ENCODE results near the gene JAML. TPM values are rescaled to one million over a fixed set of nuclear protein-coding genes. Genes with fewer than 3 reads are reported as not detected.
A peak's percentile ranks its signal among the peaks of the same experiment; 100 is the strongest.

JAML gene
- polyA plus RNA-seq, 12 donors = 1.7 to 15.5 (median 3.0) TPM; not detected in 1

DNA sequence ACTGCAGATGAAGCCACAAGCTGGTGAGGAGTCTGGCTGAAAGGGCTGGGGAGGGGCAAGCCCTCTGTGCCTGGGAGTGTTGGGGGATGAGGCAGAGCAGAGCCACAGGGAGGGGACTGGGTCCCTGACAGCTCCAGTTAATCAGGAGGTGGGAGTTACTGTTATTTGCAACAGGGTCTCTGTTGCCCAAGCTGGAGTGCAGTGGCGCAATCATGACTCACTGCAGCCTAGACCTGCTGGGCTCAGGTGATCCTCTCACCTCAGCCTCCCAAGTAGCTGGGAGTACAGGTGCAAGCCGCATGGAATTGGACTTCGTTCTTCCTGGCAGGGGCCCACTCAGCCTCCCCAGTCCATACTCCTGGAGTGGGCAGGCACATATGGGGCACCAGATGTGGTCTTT, 56.1 kb downstream of the JAML start:
- no peak for DNase-seq

DNA sequence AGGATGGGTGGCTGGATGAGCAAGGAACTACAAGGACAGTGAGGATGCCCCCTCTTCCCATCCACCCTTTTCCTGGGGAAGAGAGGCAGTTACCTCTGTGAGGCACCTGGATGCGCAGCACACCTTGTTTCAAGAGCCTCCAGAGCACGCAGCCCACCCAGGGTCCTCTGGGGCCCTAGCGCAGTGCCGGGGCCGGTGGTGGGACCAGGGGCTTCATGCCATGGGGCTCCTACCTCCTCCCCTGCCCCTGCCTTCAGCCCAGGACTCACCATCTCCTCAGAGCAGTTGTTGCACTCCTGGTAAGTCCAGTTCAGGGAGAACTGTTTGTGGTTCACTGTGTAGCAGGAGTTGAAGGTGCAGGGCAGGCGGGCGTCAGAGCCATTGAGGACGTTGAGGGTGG, 56.5 kb downstream of the JAML start:
- no peak for DNase-seq

DNA sequence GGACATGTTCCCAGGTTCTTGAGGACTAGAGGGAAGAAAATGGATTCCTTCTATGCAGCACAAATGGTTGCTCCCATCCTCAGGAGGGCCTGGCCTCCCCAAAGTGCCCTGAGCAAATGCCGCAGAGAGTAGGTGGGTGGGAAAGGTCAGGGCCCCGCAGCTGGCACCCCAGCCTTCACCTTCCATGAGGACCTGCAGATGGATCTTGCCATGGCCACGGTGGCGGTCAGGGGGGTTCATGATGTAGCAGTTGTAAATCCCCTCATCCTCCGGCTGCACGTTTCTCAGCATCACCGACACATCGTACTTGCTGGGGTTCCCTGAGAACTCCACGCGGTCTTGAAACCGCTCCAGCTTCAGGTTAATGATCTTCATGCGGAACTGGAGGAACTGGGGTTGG, 56.9 kb downstream of the JAML start:
- DNase-seq = no peak

DNA sequence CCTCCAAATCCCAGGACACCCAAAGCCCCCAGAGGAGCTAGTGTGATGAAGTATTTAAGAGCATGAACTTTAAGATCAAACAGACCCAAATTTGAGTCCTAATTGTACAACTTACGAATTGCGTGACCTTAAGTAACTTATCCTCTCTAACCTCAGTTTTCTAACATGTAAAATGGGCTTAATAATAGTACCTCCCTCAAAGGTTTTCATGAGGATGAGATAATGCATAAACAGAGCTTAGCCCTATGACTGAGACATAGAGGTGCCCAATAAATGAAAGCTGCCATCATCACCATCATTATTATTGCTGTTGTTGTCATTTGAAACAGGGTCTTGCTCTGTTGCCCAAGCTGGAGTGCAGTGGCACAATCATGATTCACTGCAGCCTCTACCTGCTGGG, 57.6 kb downstream of the JAML start:
- DNase-seq = no peak

DNA sequence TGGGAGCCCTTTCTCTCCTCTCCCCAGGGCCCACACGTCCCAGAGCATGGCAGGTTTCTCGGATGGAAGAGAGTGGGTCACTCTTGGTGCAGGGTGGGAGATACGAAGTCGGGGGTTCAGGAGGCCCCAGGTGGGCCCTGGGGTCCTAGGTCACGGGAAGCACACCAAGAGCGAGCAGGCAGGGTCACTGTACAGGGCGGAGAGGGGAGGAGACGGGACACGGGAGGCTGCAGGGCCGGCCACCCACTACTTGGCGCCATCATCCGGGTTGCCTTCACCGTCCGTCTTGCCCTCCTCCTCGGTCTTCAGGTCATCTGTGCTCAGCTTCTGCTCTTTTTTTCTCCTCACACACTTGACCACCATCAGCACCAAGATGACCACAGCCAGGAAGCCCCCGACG, 58.2 kb downstream of the JAML start:
- no peak for DNase-seq

DNA sequence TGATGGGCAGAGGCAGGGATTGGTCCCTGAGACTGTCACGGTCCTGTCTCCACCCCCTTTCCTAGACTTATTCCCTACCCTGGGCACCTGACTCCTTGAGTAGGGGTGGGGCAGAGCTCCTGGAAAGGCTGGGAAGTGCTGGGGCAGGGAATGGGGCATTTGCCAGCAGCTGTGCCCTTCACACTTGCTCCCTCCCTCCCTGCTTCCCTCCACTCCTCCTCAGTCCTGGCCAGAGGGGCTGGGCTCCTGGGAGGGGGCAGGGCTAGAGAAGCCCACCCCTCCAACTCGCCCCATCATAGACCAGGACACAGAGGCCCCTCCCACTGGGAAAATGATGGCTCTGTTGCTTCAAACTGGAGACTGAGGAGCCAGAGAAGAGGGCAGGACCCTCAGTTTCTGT, 59.9 kb downstream of the JAML start:
- no peak for DNase-seq

DNA sequence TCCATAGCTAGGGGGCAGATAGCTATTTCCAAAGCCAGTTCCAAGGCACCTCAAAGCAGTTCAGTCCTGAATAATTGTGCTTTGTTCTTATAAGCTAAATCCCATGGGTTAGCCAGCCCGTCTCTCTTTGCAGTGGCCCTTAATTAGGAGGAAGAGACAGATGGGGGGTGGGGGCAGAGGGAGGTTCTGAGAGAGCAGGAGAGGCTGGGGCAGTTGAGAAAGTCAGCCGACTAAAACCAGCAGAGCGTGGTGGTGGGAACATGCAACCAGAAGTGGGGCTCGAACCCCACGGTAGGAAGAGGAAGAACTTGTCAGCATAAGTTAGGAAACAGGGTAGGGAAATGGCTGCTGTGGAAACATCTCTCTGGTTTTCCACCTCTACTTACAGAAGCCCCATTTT, 61.3 kb downstream of the JAML start:
- no peak for DNase-seq

DNA sequence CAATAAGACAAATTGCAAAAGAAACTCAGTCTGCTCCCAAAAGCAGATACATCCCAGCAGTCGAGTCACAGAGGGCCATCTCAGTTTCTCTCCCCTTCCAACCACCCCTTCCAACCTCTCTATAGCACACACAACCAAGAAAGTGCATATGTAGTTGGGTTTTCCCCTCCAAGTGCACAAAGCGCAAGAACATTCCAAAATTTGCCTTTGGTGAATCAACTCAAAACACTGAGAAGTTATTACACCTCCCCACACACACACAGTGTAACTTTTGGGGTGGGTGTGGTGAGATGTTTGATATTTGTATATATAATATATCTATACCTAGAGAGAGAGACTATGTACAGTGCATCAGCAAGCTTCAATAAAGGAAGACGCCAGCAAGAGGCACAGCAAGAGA, 62.0 kb downstream of the JAML start:
- no peak for DNase-seq

DNA sequence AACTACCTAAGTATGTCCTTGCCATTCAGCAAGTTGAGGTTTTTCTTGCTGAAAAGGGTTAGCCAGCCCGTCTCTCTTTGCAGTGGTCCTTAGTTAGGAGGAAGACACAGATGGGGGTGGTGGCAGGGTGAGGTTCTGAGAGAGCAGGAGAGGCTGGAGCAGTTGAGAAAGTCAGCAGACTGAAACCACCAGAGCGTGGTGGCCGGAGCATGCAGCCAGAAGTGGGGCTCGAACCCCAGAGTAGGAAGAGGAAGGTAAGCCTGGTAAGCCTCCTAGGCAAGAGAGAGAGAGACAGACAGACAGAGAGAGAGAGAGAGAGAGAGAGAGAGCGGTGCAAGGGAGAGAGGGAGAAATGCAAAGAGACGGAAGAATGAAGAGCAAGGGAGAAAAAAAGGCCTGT, 63.0 kb downstream of the JAML start:
- DNase-seq = no peak

DNA sequence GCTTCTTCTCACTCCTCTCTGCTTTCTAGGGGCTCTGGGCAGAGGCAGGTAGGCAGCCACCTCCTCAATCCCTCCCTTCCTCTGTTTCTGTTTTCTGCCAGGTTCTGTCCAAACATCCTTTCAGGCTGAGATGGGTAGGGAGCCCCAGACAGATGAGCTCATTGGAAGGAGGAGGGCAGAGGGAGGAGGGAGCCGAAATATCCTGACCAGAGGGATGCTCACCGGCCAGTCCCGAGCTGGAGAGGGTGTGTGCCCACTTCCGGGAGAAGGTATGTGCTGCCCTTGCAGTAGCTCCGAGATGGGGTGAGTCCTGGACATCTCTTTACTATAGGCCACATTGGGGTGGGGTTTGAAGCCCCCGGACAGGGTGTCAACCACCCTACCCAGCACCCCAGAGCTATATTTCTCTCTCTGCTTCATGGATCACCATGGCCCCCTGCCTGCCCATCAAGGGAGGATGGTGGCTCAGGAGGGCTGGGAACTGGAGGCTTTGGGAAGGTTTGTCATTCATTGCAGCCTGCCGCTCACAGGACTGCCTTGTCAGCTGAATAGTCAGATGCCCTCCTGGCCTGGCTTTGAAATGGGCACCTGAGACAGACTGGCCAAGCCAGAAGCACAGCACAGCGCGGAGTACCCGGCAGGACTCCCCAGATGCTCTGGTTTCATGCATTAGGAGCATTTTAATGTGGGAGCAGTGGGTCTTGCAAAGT, 67.5 kb downstream of the JAML start:
- no peak for DNase-seq

DNA sequence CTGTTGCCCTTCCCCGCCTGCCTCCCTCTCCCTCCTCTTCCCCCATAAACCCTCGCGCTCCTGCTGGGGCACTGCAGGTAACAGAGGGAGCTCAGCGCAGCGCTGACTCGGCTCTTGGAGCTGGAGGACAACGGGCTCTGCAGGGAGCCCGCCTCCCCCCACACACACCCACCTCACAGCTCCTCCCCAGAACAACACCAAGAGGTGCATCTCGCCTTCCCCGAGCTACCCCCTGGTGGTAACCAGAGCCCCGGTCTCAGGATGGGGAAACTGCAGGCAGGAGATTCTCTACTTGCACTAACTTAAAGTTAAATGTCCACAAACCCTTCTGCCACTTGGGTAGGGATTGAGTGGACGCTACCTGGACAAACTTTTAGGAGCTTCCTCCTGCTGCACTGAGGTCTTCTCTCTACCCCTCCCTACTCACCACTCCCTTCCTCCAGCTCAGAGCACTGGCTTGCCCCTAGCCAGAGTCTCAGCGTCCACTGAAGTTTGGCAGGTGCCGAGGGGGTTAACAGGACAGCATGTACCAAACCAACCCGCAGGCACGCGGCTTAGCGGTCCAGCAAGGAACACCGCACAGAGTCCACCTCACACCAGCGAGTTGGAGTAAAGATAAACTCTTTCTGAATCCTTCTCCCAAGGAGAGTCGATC, 68.2 kb downstream of the JAML start:
- no peak for DNase-seq

DNA sequence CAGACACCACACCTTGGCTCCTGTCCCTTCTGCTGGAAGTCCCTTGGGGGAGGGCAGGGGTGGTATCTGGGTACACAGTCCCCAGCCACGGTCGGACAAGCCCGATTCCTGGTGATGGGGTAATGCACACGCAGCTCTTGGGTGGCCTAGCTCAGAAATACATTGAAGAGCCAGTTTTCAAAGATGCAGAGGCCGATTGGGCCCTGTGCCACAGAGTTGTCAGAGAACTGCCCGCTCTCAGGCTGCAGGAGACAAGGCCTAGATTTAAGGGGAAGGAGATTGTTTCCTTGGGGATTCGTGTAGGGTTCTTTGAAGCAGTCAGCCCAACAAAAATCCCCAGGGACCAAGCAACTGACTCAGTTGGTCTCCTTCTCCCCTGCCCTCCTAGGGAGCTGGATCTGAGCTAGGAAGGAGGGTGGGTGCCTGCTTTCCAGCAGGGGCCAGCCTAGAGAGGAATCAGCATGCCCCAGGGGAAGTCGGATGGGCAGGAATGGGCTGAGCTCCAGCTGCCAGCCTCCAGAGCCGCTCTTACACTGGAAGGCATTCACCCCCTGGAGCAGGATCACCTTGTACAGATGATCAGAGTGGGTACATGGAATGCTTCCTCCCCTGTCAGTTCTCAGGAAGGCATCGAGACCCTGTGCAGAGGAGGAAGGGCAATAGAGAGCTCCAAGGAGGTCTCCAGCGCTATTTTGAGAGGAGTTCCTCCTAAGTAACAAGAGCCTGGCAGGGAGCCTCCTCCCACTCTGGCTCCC, 68.9 kb downstream of the JAML start:
- no peak for DNase-seq

DNA sequence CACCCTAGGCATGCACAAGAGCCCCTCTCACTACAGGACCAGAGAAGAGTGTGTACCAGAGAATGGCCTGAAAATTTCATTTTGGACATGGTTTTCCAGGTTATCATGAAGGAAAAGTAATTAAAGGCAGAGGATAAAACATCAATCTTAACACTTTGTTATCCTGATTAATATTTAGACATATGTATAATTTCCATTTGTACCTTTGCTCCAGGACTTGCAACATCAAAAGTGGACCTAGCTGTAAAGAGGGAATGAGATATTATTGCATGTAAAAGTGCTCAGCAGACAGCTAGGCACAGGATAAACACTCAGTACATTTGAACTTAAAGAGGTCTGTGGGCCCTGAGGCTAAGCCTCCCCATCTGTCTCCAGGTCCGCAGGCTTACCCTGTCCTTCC, 70.2 kb downstream of the JAML start:
- no peak for DNase-seq

DNA sequence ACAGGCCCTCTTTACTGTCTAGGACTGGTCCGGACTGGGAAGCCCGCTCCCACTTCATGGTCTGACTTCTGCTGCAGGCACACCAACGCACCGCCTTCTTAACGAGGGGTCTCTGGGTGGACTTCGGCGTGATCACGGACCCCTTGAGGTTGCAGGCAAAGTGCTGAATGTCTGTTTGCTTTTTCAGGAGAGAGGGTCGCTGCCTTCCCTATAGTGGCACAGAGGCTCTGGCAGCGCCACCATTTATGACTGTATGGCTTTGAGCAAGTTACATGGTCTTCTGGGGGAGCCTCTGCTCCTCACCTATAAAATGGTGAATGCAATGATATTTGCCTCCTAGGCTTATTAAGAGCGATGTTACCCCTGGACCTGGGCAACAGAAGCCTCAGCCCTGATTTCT, 70.8 kb downstream of the JAML start:
- DNase-seq = no peak

DNA sequence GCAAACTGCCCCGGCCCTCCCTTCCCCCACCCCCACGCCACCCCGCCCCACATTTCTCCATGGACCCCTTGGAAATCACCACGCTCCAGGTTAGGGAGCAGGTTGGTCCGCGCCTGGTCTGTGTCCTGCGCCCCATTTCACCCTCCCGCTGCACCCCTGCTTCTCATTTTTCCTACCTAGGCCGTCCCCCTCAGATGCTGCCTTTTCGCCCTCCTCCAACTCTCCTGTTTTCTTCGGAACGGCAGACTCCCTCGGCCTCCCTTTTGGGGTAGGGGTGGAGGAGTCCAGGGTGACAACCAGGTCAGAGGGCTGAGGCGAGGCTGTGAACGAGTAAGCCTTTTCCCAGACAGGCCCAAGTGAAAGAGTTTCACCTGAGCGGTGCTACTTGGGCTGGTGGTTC, 71.3 kb downstream of the JAML start:
- DNase-seq = no peak

DNA sequence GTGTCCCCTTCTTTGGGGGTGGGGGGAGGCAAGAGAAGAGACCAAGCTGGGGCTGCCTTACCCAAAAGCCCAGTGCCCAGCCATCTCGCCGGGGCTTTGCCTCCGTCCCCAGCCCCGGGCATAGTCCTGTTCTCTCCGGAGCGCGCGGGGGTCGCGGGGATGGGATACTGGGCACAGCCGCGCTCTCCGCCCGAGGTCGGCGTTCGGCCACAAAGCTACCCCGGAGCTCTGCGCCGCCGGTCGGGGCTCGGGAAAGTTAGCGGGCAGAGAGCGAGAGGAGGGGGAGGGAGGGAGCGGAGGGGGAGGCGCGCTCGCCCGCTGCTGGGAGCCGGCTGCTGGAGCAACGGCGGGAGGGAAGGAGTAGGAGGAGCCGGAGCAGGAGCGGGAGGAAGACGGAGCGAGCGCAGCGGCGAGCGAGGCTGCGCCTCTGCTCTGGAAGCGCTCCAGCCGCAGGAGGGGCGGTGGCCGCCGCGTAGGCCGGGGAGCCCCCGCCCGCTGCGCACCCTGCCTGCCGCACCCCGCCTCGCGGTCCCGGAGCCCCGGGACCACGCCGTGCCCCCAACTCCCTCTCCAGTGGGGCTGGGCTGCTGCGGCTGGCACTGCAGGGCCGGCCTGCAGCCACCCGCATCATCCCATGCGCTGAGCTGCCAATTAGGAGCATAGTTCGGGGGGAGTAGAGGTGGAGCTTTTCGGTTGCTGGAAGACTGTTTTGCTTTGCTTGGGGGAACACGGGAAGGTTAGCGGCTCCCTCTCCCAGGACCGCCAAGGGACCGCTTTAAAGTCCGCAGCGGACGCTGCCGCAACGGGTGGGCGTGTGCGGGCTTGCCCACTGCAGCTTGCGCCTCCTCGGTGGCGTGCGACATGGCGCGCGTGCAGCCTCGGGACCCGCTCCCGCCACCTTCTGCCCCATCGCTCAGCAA, 72.0 kb downstream of the JAML start, which contains the start of gene SCN4B:
Gene SCN4B (minus strand): TSS at position 272 of the 920 bp plus-strand sequence. CDS start 150 bp downstream, at position 122.
- DNase-seq = peak; percentile 74

DNA sequence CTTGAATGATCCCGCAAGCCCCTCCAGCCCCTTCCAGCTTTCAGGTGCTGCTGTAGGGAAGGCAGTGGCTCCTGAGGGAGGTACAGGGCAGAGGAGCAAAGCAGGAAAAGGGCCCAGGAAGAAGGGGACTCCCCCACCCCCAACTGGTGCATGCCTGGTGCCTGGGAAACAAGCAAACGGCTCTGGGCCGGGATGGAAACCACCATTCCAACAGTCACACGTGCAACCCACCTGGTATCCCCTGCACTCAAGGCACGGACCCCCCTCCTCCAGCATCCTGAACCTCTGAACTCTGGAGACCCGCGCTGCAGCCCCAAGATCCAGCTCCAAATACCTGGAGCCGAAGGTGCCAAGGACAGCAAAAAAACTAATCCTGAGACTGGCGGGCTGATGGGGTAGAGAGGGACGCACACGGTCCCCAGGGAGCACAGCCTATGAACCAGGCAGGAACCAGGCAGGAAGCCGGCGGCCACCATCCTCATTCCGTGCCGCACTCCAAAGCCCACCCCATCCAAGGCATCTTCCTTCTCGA, 72.7 kb downstream of the JAML start:
- no peak for DNase-seq

DNA sequence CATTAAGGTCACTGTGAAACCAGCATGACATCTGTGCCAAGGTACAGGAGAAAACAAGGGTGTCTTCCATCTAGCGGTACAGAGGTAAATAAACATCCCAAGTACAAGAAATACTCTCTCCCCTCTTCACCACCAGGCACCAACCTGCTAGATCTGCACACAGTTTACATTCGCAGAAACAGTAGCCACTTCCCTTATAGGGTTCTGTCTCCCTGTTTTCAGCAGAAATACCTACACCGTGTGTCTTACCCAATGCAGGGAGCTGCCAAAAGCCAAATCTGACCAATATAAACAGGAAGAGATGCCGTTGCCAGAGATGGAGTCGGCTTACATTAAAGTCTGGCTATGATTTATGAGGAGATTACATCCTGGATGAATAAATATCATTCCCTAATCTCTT, 73.4 kb downstream of the JAML start:
- no peak for DNase-seq

DNA sequence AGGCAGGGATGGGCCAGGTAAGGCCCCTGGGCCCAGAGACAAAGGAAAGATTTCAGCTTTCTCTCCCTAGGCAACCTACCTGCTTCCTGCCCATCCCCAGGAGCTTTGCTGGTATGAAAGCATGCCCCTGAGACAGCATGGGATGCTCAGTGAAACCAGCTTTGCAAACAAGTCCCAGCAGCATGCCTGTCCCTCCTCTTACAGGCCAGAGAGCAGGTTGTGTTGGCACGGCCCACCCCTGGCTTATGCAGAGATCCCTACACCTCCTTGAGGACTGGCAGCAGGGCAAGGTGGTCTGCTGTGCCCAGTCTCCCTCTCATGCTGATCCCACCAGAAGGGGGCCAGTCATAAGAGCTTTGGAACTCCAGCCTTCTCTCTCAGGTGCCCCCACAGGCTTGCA, 75.3 kb downstream of the JAML start:
- no peak for DNase-seq

DNA sequence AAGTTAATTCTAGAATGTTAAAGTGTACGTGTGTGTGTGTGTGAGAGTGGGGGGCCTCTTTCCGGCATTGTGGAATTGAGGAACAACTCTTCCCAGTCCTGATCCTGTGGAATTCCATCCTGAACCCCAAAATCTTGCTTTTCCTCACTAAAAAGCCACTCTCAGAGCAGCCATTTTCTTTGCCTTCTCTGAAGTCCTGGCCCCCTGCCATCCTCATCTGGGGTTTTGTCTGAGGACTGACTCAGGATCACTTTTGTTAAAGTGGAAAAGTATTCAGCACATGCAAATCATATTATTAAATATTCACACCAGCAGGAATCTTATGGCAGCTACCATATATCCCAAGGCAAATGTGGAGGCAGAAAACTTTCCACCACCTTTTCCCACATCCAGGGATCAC, 76.0 kb downstream of the JAML start:
- no peak for DNase-seq

DNA sequence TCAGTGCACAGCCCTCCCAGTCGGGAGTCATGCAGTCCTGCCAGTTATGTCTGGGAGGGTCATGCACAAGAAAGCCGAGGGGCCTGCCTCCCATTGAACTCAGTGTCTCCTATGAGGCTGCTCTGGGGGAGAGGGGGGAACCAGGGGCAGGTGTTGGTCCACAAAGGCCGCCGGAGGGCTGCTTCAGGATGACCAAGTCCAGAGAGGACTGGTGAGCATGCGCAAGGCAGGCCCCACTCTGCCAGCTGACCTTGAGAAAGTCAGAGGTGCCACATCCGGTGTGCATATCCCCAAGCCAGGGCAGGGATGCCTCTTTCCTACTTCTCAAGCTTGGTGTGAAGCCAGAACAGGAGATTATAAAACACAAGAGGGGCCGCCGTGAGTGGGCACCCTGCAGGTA, 76.6 kb downstream of the JAML start:
- no peak for DNase-seq

DNA sequence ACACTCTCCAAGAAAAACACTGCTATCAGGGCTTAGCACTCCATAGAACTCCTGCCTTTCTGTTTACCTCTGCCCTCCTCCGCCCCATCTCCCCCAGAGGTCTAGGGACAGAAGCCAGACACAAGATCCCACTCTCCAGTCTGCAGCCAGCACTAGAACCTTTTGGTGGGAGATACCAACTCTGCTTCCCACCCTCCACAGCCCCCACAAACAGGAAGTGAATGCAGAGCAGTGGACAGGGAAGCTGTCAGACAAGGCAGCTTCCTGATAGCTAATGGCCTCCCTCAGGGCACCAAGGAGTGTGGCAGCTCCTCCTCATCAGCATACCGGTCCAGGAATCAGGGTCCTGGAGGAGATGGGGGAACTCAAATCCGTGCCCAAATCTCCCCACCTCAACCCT, 77.3 kb downstream of the JAML start:
- DNase-seq = no peak

All from muscle of arm (tissue), 12 donors.